GM12873 (cell line): ENCODE results near the gene CHST11.

ENCODE experiments used
- TF ChIP-seq, protein P1 (sequence below): IDR thresholded peaks from 2 replicates; pipeline ENCODE4 v1.5.1; 2012; ENCODE audit warnings: low read depth, mild to moderate bottlenecking, moderate library complexity, low read length, control low read depth; ENCODE audit not compliant: insufficient read depth; ENCODE audit errors: missing control alignments

CHST11 gene

DNA sequence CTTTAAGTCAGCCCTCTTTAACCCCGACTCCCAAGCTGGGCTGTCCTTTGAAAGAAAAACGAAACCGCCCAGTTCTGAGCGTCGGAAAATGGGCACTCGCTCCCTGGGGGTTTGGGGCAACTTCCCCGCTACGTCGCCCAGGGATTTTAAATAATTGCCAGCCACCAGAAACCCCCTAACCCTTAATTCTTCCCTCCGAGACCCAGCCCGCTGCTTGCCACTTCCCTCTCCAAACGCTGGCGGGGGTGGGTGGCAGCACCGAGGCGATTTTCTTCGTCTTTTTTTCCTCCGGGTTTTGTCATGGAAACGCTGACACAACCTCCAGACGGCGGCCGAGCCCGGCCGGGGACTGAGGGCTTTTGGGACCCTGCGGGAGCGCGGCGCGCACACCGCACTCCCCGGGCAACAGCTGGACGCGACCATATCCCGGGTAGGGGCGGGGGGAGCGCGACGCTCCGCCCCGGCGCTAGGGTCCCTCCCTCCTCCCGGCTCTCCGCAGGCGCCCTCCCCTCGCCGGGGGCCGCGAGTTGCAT, at the start of gene CHST11:
Gene CHST11, plus strand, starts transcription at position 532 of the 533 bp plus-strand sequence.
- TF ChIP-seq, protein P1, sequence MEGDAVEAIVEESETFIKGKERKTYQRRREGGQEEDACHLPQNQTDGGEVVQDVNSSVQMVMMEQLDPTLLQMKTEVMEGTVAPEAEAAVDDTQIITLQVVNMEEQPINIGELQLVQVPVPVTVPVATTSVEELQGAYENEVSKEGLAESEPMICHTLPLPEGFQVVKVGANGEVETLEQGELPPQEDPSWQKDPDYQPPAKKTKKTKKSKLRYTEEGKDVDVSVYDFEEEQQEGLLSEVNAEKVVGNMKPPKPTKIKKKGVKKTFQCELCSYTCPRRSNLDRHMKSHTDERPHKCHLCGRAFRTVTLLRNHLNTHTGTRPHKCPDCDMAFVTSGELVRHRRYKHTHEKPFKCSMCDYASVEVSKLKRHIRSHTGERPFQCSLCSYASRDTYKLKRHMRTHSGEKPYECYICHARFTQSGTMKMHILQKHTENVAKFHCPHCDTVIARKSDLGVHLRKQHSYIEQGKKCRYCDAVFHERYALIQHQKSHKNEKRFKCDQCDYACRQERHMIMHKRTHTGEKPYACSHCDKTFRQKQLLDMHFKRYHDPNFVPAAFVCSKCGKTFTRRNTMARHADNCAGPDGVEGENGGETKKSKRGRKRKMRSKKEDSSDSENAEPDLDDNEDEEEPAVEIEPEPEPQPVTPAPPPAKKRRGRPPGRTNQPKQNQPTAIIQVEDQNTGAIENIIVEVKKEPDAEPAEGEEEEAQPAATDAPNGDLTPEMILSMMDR: peak; percentile 24

DNA sequence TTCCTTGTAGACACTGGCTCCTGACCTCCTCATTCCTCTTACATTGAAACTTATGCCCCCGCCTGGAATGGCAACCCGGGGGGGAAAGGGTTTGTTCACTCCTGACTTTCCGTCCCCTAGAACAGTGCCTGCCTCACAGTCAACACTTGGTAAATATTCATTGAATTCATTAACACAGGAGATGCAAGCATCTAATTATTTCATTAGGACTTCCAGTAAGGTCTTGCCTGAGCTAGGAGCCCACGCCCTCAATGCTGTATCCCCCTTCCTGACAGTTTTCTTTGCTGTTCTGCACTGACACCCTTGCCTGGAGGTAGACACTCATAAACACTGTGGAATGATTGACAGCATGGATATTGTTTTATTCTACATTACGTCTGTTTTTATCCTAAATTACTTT, 49.3 kb upstream of the CHST11 start:
- TF ChIP-seq, protein P1: no peak

DNA sequence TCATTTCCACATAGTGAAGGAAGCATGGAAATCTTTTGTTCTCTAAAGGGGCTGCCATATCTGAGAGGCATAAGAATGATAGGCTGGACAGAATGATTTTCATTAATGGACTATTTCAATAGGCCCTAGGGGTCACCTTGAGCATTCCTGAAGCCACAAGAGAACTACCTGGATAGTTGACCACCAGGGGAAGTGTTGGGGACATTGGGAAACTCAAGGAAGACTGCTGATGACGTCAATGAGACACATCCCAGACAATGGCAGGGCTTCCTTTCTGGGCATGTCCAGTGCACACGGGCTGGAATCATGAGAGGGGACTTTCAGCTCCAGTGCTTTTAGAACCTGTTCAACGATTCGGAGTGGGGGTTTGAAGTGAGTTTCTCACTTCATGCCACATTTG, 48.8 kb upstream of the CHST11 start:
- TF ChIP-seq, protein P1: no peak

DNA sequence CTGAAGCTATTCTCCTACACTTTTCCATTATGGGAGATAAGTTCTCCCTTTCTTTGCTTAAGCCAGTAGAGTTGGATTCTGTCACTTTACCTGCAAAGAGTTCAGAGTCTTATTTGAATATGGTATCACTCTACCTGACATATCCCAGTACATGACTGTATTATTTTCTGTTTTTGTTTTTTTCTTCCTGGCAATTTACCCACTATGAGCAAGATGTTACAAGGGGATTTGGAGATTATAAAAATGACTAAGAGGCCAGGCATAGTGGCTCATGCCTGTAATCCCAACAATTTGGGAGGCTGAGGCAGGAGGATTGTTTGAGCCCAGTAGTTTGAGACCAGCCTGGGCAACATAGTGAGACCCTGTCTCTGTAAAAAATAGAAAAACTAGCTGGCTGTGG, 46.4 kb upstream of the CHST11 start:
- TF ChIP-seq, protein P1: no peak

DNA sequence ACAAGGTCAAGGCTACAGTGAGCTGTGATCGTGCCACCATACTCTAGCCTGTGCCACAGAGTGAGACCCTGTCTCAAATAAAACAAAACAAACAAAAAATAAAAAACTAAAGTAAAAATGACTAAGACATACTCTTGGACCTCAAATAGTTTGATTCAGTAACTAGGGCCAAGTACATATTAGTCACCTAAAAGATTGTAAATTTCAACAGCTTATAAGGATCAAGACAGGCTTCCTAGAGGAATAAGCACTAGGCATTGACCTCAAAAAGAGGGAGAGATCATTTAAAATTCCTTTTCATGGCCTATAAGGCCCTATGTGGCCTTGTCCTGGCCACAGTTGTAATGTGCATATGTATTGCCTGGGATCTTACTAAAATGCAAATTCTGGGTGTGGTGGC, 46.0 kb upstream of the CHST11 start:
- TF ChIP-seq, protein P1: no peak

DNA sequence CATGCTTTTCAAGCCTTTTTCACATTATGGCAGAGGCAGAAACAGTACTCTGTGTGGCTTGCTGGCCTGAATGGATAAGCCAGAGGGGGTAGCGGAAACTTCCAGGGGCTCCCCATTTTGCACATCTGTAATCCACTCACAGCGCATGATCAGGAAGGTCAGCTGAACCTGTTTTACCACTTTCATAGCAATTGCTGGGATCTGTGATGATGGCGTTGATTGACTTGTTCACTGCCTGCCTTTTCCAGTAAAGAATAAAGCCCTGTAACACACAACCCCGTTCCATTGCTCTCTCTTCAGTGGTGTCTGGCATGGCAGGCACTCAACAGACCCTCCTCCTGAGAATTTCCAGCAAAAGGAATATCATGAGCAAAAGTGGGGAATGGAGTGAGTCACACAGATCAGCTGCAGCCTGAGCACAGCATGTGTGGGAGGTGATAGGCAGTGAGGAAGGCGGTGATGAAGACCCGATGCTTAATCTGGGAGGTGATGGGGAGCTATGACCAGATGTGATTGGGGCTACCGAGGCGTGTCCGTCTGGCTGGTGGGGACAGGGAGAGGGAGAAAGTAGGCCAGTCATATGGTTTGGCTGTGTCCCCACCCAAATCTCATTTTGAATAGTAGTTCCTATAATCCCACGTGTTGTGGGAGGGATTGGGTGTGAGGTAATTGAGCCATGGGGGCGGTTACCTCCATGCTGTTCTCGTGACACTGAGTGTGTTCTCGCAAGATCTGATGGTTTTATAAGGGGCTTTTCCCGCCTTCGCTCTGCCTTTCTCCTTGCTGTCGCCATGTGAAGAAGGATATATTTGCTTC, 44.7 kb upstream of the CHST11 start:
- TF ChIP-seq, protein P1: no peak

DNA sequence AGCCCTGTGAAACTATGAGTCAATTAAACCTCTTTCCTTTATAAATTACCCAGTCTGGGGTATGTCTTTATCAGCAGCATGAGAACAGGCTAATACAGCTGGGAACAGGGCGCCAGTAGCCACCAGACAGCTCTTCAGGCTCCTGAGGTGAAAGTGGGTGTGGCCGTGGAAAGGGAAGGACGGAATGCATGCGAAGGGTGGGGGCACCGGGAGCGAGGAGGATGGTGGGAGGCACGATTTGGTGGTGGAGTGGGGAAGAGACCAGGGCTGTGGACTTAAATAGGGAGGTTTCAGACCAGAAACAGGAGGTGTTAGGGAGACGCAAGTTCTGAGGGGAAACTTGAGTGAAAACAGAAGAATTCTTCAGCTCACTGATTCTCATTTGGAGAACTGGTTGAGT, 44.1 kb upstream of the CHST11 start:
- TF ChIP-seq, protein P1: no peak
